ENCODE results near the gene BRIX1. TPM values are rescaled to one million over a fixed set of nuclear protein-coding genes. Genes with fewer than 3 reads are reported as not detected.

Gene BRIX1
- total RNA-seq, result 10 to 100 TPM; 14.6 to 57.8 (median 23.8) TPM

GRCh38 chr5:34915139-34915855 lies at the start of gene BRIX1, which contains the start of gene RAD1:
Gene BRIX1 (plus strand): TSS chr5:34915711. CDS start chr5:34915739, 28 bp downstream.
Gene RAD1 (minus strand): TSS chr5:34915504. CDS start chr5:34914892, 612 bp downstream.
- DNase-seq (ENCODE audit: low spot score), result peak; percentile 73
- TF ChIP-seq CTCF (IDR thresholded peaks at IDR 0.05), result no peak
- ATAC-seq (ENCODE audit: low FRiP score), result peak; percentile 100

GRCh38 chr5:34866989-34867471 lies 48.5 kb upstream of the BRIX1 start:
- ATAC-seq (ENCODE audit: low FRiP score) (no peak), DNase-seq (ENCODE audit: low spot score) (no peak)
- TF ChIP-seq CTCF (IDR thresholded peaks at IDR 0.05), result no peak

- no peak for TF ChIP-seq CTCF (IDR thresholded peaks at IDR 0.05)
- DNase-seq (ENCODE audit: low spot score), result no peak
- no peak for ATAC-seq (ENCODE audit: low FRiP score)
Measured at GRCh38 chr5:34867660-34868059, 47.9 kb upstream of the BRIX1 start.

GRCh38 chr5:34868791-34869190 lies 46.7 kb upstream of the BRIX1 start:
- ATAC-seq (ENCODE audit: low FRiP score), result no peak
- TF ChIP-seq CTCF (IDR thresholded peaks at IDR 0.05), result no peak
- DNase-seq (ENCODE audit: low spot score), result no peak

GRCh38 chr5:34869256-34869655 lies 46.3 kb upstream of the BRIX1 start:
- ATAC-seq (ENCODE audit: low FRiP score) (no peak), DNase-seq (ENCODE audit: low spot score) (no peak)
- no peak for TF ChIP-seq CTCF (IDR thresholded peaks at IDR 0.05)

- TF ChIP-seq CTCF (IDR thresholded peaks at IDR 0.05), result no peak
- no peak for DNase-seq (ENCODE audit: low spot score)
- ATAC-seq (ENCODE audit: low FRiP score), result no peak
Measured at GRCh38 chr5:34870382-34870781, 45.1 kb upstream of the BRIX1 start.

- no peak for ATAC-seq (ENCODE audit: low FRiP score)
Measured at GRCh38 chr5:34876275-34876674, 39.2 kb upstream of the BRIX1 start.

More at GRCh38 chr5:34876275-34876674, 39.2 kb upstream of the BRIX1 start:
- no peak for DNase-seq (ENCODE audit: low spot score)
- TF ChIP-seq CTCF (IDR thresholded peaks at IDR 0.05), result no peak

Data from omental fat pad (tissue), 4 donors.